ENCODE data around the gene AGAP1. TPM values are rescaled to one million over a fixed set of nuclear protein-coding genes. Genes with fewer than 3 reads are reported as not detected.

AGAP1 gene
- total RNA-seq, 4 donors from 2014 or later: 33.7 to 55.2 (median 37.5) TPM

- Histone ChIP-seq H3K4me1 (peaks cover 0 to 6% (median 0%) of the 10 kb centered on the region in 3 donors), H3K36me3 (peaks cover 0 to 4% of the 10 kb centered on the region in 2 donors), H3K4me3 (no peak overlapping the region), H3K9me3 (no peaks in the 10 kb centered on the region), H3K27ac (no peak overlapping the region), H3K27me3 (no peaks in the 10 kb centered on the region)
- ATAC-seq: no peak
- WGBS, 2 donors (ENCODE audit: low coverage in 1 of 2): no CpG with 5 or more reads among the region's 3 CpGs
- TF ChIP-seq EP300 (IDR thresholded peaks at IDR 0.05): no peak
- no peak for TF ChIP-seq CTCF (IDR thresholded peaks at IDR 0.05)
- TF ChIP-seq POLR2A (IDR thresholded peaks at IDR 0.05): no peak
- no peak for TF ChIP-seq POLR2AphosphoS5 (IDR thresholded peaks at IDR 0.05)
These were observed 496.5 kb downstream of the AGAP1 start for GRCh38 chr2:235990344-235990743.

- no peak for ATAC-seq
- TF ChIP-seq POLR2A (IDR thresholded peaks at IDR 0.05): no peak
- TF ChIP-seq EP300 (IDR thresholded peaks at IDR 0.05): no peak
- no peak for TF ChIP-seq CTCF (IDR thresholded peaks at IDR 0.05)
- TF ChIP-seq POLR2AphosphoS5 (IDR thresholded peaks at IDR 0.05): no peak
- Histone ChIP-seq H3K4me3 (no peak overlapping the region), H3K27ac (no peak overlapping the region), H3K4me1 (peaks cover 0 to 6% (median 0%) of the 10 kb centered on the region in 3 donors), H3K27me3 (no peaks in the 10 kb centered on the region), H3K36me3 (peaks cover 0 to 8% of the 10 kb centered on the region in 2 donors), H3K9me3 (no peaks in the 10 kb centered on the region)
- WGBS, 2 donors (ENCODE audit: low coverage in 1 of 2): 92% methylated on average over 2 of the region's 20 CpGs; no CpG with 5 or more reads in 1 of the 2 donors
These were observed 498.2 kb downstream of the AGAP1 start for GRCh38 chr2:235992024-235992423.

GRCh38 chr2:235996419-235996818 lies 502.6 kb downstream of the AGAP1 start:
- H3K27ac ChIP-seq: no peak overlapping the region
- H3K4me1 ChIP-seq: no peaks in the 10 kb centered on the region
- no peak for ATAC-seq
- no peaks in the 10 kb centered on the region for H3K9me3 ChIP-seq
- H3K27me3 ChIP-seq: no peaks in the 10 kb centered on the region
- no peak for TF ChIP-seq EP300 (IDR thresholded peaks at IDR 0.05)
- no peak for TF ChIP-seq POLR2AphosphoS5 (IDR thresholded peaks at IDR 0.05)
- no peak for TF ChIP-seq POLR2A (IDR thresholded peaks at IDR 0.05)
- no peak for TF ChIP-seq CTCF (IDR thresholded peaks at IDR 0.05)
- peaks cover 0 to 13% of the 10 kb centered on the region in 2 donors for H3K36me3 ChIP-seq
- no peak overlapping the region for H3K4me3 ChIP-seq
- WGBS, 2 donors (ENCODE audit: low coverage in 1 of 2): 83 to 84% methylated on average over 4 to 5 of the region's 5 CpGs

GRCh38 chr2:235999011-235999410 lies 505.2 kb downstream of the AGAP1 start:
- Histone ChIP-seq H3K4me3 (no peak overlapping the region), H3K9me3 (no peaks in the 10 kb centered on the region), H3K36me3 (peaks cover 0 to 17% of the 10 kb centered on the region in 2 donors), H3K27ac (no peak overlapping the region), H3K27me3 (no peaks in the 10 kb centered on the region), H3K4me1 (no peaks in the 10 kb centered on the region)
- TF ChIP-seq CTCF (IDR thresholded peaks at IDR 0.05): no peak
- TF ChIP-seq POLR2AphosphoS5 (IDR thresholded peaks at IDR 0.05): no peak
- TF ChIP-seq EP300 (IDR thresholded peaks at IDR 0.05): no peak
- no peak for TF ChIP-seq POLR2A (IDR thresholded peaks at IDR 0.05)
- ATAC-seq: no peak
- 88 to 95% methylated on average over 2 of the region's 2 CpGs for WGBS, 2 donors (ENCODE audit: low coverage in 1 of 2)

GRCh38 chr2:236001166-236001828 lies 507.5 kb downstream of the AGAP1 start:
- no peak for ATAC-seq

More at GRCh38 chr2:236001166-236001828, 507.5 kb downstream of the AGAP1 start:
- TF ChIP-seq POLR2A (IDR thresholded peaks at IDR 0.05): no peak
- TF ChIP-seq CTCF (IDR thresholded peaks at IDR 0.05): no peak
- TF ChIP-seq EP300 (IDR thresholded peaks at IDR 0.05): no peak
- no peak for TF ChIP-seq POLR2AphosphoS5 (IDR thresholded peaks at IDR 0.05)
- Histone ChIP-seq H3K4me3 (no peak overlapping the region), H3K27me3 (no peaks in the 10 kb centered on the region), H3K9me3 (no peaks in the 10 kb centered on the region), H3K27ac (no peak overlapping the region), H3K36me3 (peaks cover 0 to 15% of the 10 kb centered on the region in 2 donors), H3K4me1 (no peaks in the 10 kb centered on the region)
- 86 to 88% methylated on average over 8 to 20 of the region's 20 CpGs for WGBS, 2 donors (ENCODE audit: low coverage in 1 of 2)
